Right atrium auricular region (tissue), 2 donors: ENCODE measurements around the gene TMEM33. TPM values are rescaled to one million over a fixed set of nuclear protein-coding genes. Genes with fewer than 3 reads are reported as not detected.
A peak's percentile ranks its signal among the peaks of the same experiment; 100 is the strongest.

ENCODE experiments used
- DNase-seq: peaks from one replicate; pipeline ENCODE4 v3.0.0-alpha.2; 2019; ENCODE audit warnings: low spot score
- H3K27ac ChIP-seq, 2 donors: fragments of 200-600 bp; sonication (generic); 1 replicate in 1 of 2; 2 replicates in 1 of 2; pipeline ENCODE4 v1.5.1; 2016 to 2019
- H3K27me3 ChIP-seq, 2 donors: fragments of 200-600 bp; sonication (generic); one replicate each; pipeline versions ENCODE4 v1.5.1 to v1.6.0; 2017 to 2019
- H3K36me3 ChIP-seq: fragments of 200-600 bp; sonication (generic); one replicate; pipeline ENCODE4 v1.5.1; 2016
- H3K4me1 ChIP-seq, 2 donors: fragments of 200-600 bp; sonication (generic); one replicate each; pipeline versions ENCODE4 v1.5.1 to v1.6.0; 2017 to 2019
- H3K4me3 ChIP-seq, 2 donors: fragments of 200-600 bp; sonication (generic); 1 replicate in 1 of 2; 2 replicates in 1 of 2; pipeline ENCODE4 v1.5.1; 2017 to 2019; ENCODE audit warnings: mild to moderate bottlenecking in 1 of 2, moderate library complexity in 1 of 2
- H3K9me3 ChIP-seq, 2 donors: fragments of 200-600 bp; sonication (generic); one replicate each; pipeline ENCODE4 v1.5.1; 2019
- CTCF ChIP-seq, 2 donors: fragments of 200-600 bp; sonication (generic); IDR thresholded peaks; one replicate each; pipeline ENCODE4 v1.5.1; 2019; ENCODE audit warnings: antibody characterized with exemption in 2 of 2
- total RNA-seq, 2 donors: library from RNA; depleted of rRNA; stranded (reverse); fragments of >200 nt; gene quantifications; one replicate each; pipeline ENCODE4 v1.1.0, GENCODE V29; 2016

The TMEM33 gene
- total RNA-seq, 2 donors from 2014 or later = 18.2 to 27.1 TPM

GRCh38 chr4:41991916-41992767 lies 56.9 kb downstream of the TMEM33 start:
- no peaks in the 10 kb centered on the region for H3K27me3 ChIP-seq
- no peak overlapping the region for H3K27ac ChIP-seq
- no peaks in the 10 kb centered on the region for H3K36me3 ChIP-seq
- no peak for TF ChIP-seq CTCF (IDR thresholded peaks at IDR 0.05)
- no peaks in the 10 kb centered on the region for H3K9me3 ChIP-seq
- no peak overlapping the region for H3K4me3 ChIP-seq
- DNase-seq = no peak
- peaks cover 0 to 33% of the 10 kb centered on the region in 2 donors for H3K4me1 ChIP-seq

DNA sequence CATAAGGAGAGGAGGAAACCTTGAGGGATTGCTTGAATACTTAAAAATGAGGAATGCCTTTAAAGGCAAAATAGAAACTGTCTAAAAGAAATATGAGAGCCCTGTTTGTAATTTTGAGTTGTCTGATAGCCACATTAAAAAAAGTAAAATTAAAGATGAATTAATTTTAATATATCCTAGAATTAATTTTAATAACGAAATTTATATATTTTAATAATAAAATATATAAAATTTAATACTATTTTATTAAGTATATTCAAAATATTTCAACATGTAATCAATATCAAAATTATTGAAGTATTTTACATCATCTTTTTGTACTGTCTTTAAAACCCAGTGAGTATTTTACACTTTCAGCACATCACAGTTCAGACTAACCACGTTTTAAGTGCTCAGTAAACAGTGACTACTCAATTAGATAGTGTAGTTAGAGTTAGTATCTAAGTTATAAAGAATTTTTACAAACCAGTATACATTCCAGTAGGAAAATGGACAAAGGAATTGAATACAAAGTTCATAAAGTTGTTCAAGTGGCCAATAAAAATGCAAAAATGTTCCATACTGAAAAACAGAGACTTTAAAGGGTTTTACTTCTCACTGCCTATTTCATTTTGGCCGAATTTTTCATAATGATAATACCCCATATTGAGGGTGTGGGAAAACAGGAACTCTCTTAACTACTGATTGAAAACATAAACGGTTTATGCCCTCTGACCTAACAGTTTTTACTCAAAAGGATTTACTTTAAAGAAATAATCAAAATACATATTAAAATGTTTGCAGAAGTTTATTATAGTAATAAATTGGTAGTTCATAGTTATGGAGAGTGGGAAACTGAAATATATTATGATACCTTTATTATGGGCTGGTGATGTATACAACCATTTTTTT lies 58.0 kb downstream of the TMEM33 start:
- Histone ChIP-seq H3K36me3 (no peaks in the 10 kb centered on the region), H3K9me3 (no peaks in the 10 kb centered on the region), H3K4me3 (no peak overlapping the region), H3K4me1 (peaks cover 0 to 32% of the 10 kb centered on the region in 2 donors), H3K27me3 (no peaks in the 10 kb centered on the region), H3K27ac (no peak overlapping the region)
- no peak for DNase-seq
- no peak for TF ChIP-seq CTCF (IDR thresholded peaks at IDR 0.05)

GRCh38 chr4:41994461-41994985 lies 59.3 kb downstream of the TMEM33 start:
- TF ChIP-seq CTCF (IDR thresholded peaks at IDR 0.05) = no peak
- no peaks in the 10 kb centered on the region for H3K27me3 ChIP-seq
- peaks cover 0 to 22% of the 10 kb centered on the region in 2 donors for H3K4me1 ChIP-seq
- no peak for DNase-seq
- H3K4me3 ChIP-seq = no peak overlapping the region
- H3K9me3 ChIP-seq = no peaks in the 10 kb centered on the region
- no peak overlapping the region for H3K27ac ChIP-seq
- no peaks in the 10 kb centered on the region for H3K36me3 ChIP-seq

- TF ChIP-seq CTCF (IDR thresholded peaks at IDR 0.05) = no peak
- Histone ChIP-seq H3K4me1 (no peaks in the 10 kb centered on the region), H3K27ac (peak overlapping the region; percentile 3 to 39), H3K27me3 (no peaks in the 10 kb centered on the region), H3K36me3 (peaks cover under 1% of the 10 kb centered on the region), H3K4me3 (no peak overlapping the region), H3K9me3 (no peaks in the 10 kb centered on the region)
- DNase-seq = no peak
Observed at GRCh38 chr4:41998019-41998418, 62.8 kb downstream of the TMEM33 start.

GRCh38 chr4:41999321-41999720 lies 64.1 kb downstream of the TMEM33 start:
- H3K27me3 ChIP-seq = no peaks in the 10 kb centered on the region
- no peak for TF ChIP-seq CTCF (IDR thresholded peaks at IDR 0.05)
- H3K36me3 ChIP-seq = peaks cover 6% of the 10 kb centered on the region
- DNase-seq = no peak
- no peak overlapping the region for H3K4me3 ChIP-seq
- no peaks in the 10 kb centered on the region for H3K4me1 ChIP-seq
- H3K27ac ChIP-seq = no peak overlapping the region
- H3K9me3 ChIP-seq = no peaks in the 10 kb centered on the region
